Breast epithelium (tissue), 4 donors: ENCODE data around the gene LRP1. TPM values are rescaled to one million over a fixed set of nuclear protein-coding genes. Genes with fewer than 3 reads are reported as not detected.

Experiments used
- DNase-seq, 2 donors: peaks; one replicate each; pipeline ENCODE4 v3.0.0-alpha.2; 2019; ENCODE audit warnings: low spot score in 2 of 2
- H3K27ac ChIP-seq, 2 donors: fragments of 200-600 bp; sonication (generic) in 1 of 2; one replicate each; pipeline ENCODE4 v1.5.1; 2016 to 2019; ENCODE audit warnings: mild to moderate bottlenecking in 1 of 2
- H3K27me3 ChIP-seq, 2 donors: fragments of 200-600 bp; sonication (generic) in 1 of 2; one replicate each; pipeline versions ENCODE4 v1.5.1 to v1.6.0; 2017 to 2019; ENCODE audit warnings: control low read depth in 1 of 2, mild to moderate bottlenecking in 1 of 2
- H3K36me3 ChIP-seq: fragments of 200-600 bp; one replicate; pipeline ENCODE4 v1.5.1; 2019
- H3K4me1 ChIP-seq, 2 donors: fragments of 200-600 bp; sonication (generic); one replicate each; pipeline ENCODE4 v1.5.1; 2016 to 2019; ENCODE audit warnings: control low read depth in 1 of 2
- H3K4me3 ChIP-seq, 3 donors: fragments of 200-600 bp; sonication (generic); 1 replicate in 2 of 3; 2 replicates in 1 of 3; pipeline ENCODE4 v1.5.1; 2016 to 2019; ENCODE audit warnings: mild to moderate bottlenecking in 3 of 3, moderate library complexity in 2 of 3
- H3K9me3 ChIP-seq, 2 donors: fragments of 200-600 bp; sonication (generic) in 1 of 2; one replicate each; pipeline ENCODE4 v1.5.1; 2016 to 2019; ENCODE audit warnings: control low read depth in 1 of 2
- POLR2A ChIP-seq: fragments of 450-650 bp; IDR thresholded peaks from one replicate; pipeline ENCODE4 v1.6.1; 2016; ENCODE audit warnings: antibody characterized with exemption, mild to moderate bottlenecking, moderate library complexity
- POLR2AphosphoS5 ChIP-seq, 3 donors: sonication (generic); formaldehyde crosslinking; IDR thresholded peaks; one replicate each; pipeline ENCODE4 v1.6.1; 2017; ENCODE audit warnings: antibody characterized with exemption in 3 of 3
- intact Hi-C: fragments of 100-400 bp; cut with DNase I; formaldehyde crosslinking; loops from one replicate; pipeline ENCODE4 v1.15.1; 2023; ENCODE audit warnings: low total_unique reads
- total RNA-seq, 3 donors: library from RNA; depleted of rRNA; stranded (reverse); fragments of >200 nt; gene quantifications; one replicate each; pipeline ENCODE4 v1.1.0, GENCODE V29; 2016
- TF ChIP-seq, protein P1 (sequence below), 3 donors: fragments of 450-650 bp; IDR thresholded peaks; one replicate each; pipeline ENCODE4 v1.5.1; 2016 to 2017; ENCODE audit warnings: antibody characterized with exemption in 3 of 3, mild to moderate bottlenecking in 3 of 3, moderate library complexity in 3 of 3

LRP1 gene
- total RNA-seq, 3 donors from 2014 or later: 102 to 894 (median 240) TPM

GRCh38 chr12:57209916-57210315 lies 81.6 kb downstream of the LRP1 start:
- TF ChIP-seq POLR2A (no peak), POLR2AphosphoS5 (IDR thresholded peaks at IDR 0.05) (no peak)
- TF ChIP-seq, protein P1, sequence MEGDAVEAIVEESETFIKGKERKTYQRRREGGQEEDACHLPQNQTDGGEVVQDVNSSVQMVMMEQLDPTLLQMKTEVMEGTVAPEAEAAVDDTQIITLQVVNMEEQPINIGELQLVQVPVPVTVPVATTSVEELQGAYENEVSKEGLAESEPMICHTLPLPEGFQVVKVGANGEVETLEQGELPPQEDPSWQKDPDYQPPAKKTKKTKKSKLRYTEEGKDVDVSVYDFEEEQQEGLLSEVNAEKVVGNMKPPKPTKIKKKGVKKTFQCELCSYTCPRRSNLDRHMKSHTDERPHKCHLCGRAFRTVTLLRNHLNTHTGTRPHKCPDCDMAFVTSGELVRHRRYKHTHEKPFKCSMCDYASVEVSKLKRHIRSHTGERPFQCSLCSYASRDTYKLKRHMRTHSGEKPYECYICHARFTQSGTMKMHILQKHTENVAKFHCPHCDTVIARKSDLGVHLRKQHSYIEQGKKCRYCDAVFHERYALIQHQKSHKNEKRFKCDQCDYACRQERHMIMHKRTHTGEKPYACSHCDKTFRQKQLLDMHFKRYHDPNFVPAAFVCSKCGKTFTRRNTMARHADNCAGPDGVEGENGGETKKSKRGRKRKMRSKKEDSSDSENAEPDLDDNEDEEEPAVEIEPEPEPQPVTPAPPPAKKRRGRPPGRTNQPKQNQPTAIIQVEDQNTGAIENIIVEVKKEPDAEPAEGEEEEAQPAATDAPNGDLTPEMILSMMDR (IDR thresholded peaks at IDR 0.05): no peak
- DNase-seq: no peak
- Histone ChIP-seq H3K4me1 (no peaks in the 10 kb centered on the region), H3K4me3 (no peak overlapping the region), H3K9me3 (no peaks in the 10 kb centered on the region), H3K36me3 (no peaks in the 10 kb centered on the region), H3K27me3 (peaks cover 0 to 2% of the 10 kb centered on the region in 2 donors), H3K27ac (no peak overlapping the region)
- intact Hi-C loops: no loop called here

GRCh38 chr12:57210461-57210860 lies 82.2 kb downstream of the LRP1 start:
- Histone ChIP-seq H3K27me3 (peaks cover 0 to 7% of the 10 kb centered on the region in 2 donors), H3K9me3 (no peaks in the 10 kb centered on the region), H3K27ac (no peak overlapping the region), H3K4me1 (no peaks in the 10 kb centered on the region), H3K36me3 (no peaks in the 10 kb centered on the region), H3K4me3 (no peak overlapping the region)
- intact Hi-C loops: no loop called here
- no peak for TF ChIP-seq POLR2AphosphoS5 (IDR thresholded peaks at IDR 0.05)
- TF ChIP-seq, protein P1 (IDR thresholded peaks at IDR 0.05): no peak
- TF ChIP-seq POLR2A: no peak
- DNase-seq: no peak

GRCh38 chr12:57210926-57211692 lies 82.8 kb downstream of the LRP1 start:
- Histone ChIP-seq H3K36me3 (no peaks in the 10 kb centered on the region), H3K4me3 (no peak overlapping the region), H3K27me3 (peaks cover 0 to 12% of the 10 kb centered on the region in 2 donors), H3K27ac (no peak overlapping the region), H3K4me1 (no peaks in the 10 kb centered on the region), H3K9me3 (no peaks in the 10 kb centered on the region)
- intact Hi-C loops: no loop called here
- no peak for TF ChIP-seq POLR2A
- TF ChIP-seq, protein P1 (IDR thresholded peaks at IDR 0.05): no peak
- no peak for TF ChIP-seq POLR2AphosphoS5 (IDR thresholded peaks at IDR 0.05)
- DNase-seq: no peak

GRCh38 chr12:57211791-57212700 lies 83.8 kb downstream of the LRP1 start:
- no peak overlapping the region for H3K4me3 ChIP-seq
- intact Hi-C loops: no loop called here
- TF ChIP-seq POLR2A (no peak), POLR2AphosphoS5 (IDR thresholded peaks at IDR 0.05) (no peak)
- TF ChIP-seq, protein P1 (IDR thresholded peaks at IDR 0.05): no peak
- H3K4me1 ChIP-seq: peaks cover 1 to 6% of the 10 kb centered on the region in 2 donors
- no peaks in the 10 kb centered on the region for H3K36me3 ChIP-seq
- H3K27me3 ChIP-seq: peaks cover 3 to 15% of the 10 kb centered on the region in 2 donors
- no peak for DNase-seq
- H3K9me3 ChIP-seq: no peaks in the 10 kb centered on the region
- peak overlapping the region in 1 of 2 donors; percentile 3 for H3K27ac ChIP-seq

- Histone ChIP-seq H3K27ac (peak overlapping the region in 1 of 2 donors; percentile 7), H3K9me3 (no peaks in the 10 kb centered on the region), H3K27me3 (peaks cover 3 to 19% of the 10 kb centered on the region in 2 donors), H3K36me3 (no peaks in the 10 kb centered on the region), H3K4me1 (peaks cover 7 to 8% of the 10 kb centered on the region in 2 donors), H3K4me3 (no peak overlapping the region)
- TF ChIP-seq, protein P1 (IDR thresholded peaks at IDR 0.05): no peak
- no peak for TF ChIP-seq POLR2AphosphoS5 (IDR thresholded peaks at IDR 0.05)
- no peak for TF ChIP-seq POLR2A
- intact Hi-C loops: no loop called here
- no peak for DNase-seq
Observed at GRCh38 chr12:57212701-57213057, 84.4 kb downstream of the LRP1 start.
